Ishikawa (cell line): Measurements from ENCODE around the gene RRAS2.

Source experiments
- EGR1 ChIP-seq: IDR thresholded peaks from 2 replicates; pipeline ENCODE4 v1.6.1; 2012
- MAX ChIP-seq: IDR thresholded peaks from 2 replicates; pipeline ENCODE4 v1.6.1; 2012
- RAD21 ChIP-seq: IDR thresholded peaks from 2 replicates; pipeline ENCODE4 v1.6.1; 2012; ENCODE audit warnings: low read depth
- REST ChIP-seq: IDR thresholded peaks from 2 replicates; pipeline ENCODE4 v1.6.1; 2012; ENCODE audit warnings: low read depth, mild to moderate bottlenecking
- TAF1 ChIP-seq: IDR thresholded peaks from 2 replicates; pipeline ENCODE4 v1.6.1; 2012; ENCODE audit warnings: low read depth, mild to moderate bottlenecking
- TCF12 ChIP-seq: IDR thresholded peaks from 2 replicates; pipeline ENCODE4 v1.6.1; 2012; ENCODE audit warnings: low read depth
- YY1 ChIP-seq: IDR thresholded peaks from 2 replicates; pipeline ENCODE4 v1.6.1; 2012; ENCODE audit warnings: low read depth
- ZBTB7A ChIP-seq: IDR thresholded peaks from 2 replicates; pipeline ENCODE4 v1.6.1; 2012; ENCODE audit warnings: low read depth

- TF ChIP-seq TCF12 (no peak), ZBTB7A (no peak), REST (no peak), YY1 (no peak), RAD21 (no peak), EGR1 (no peak), MAX (no peak), TAF1 (no peak)
Measured at GRCh38 chr11:14310679-14311078, 48.3 kb downstream of the RRAS2 start.
